B cell (primary cell): ENCODE measurements around the gene PRKCB. TPM values are rescaled to one million over a fixed set of nuclear protein-coding genes. Genes with fewer than 3 reads are reported as not detected.
A peak's percentile ranks its signal among the peaks of the same experiment; 100 is the strongest.

Source experiments
- ATAC-seq: fragments of 200-7000 bp; cut with Tn5 transposase; one replicate; pipeline ENCODE4 v1.10.0; 2021; ENCODE audit warnings: low read depth, mild to moderate bottlenecking, moderate number of reproducible peaks, moderate library complexity
- CTCF ChIA-PET: fragments of 350-600 bp; sonication (Branson Sonifier 250); formaldehyde crosslinking; loops from one replicate; lab custom pipeline; 2021; ENCODE audit warnings: antibody characterized with exemption, inconsistent platforms; lab: Charles Lee
- POLR2A ChIA-PET: fragments of 350-600 bp; sonication (Branson Sonifier 250); formaldehyde crosslinking; loops from one replicate; lab custom pipeline; 2021; ENCODE audit warnings: antibody characterized with exemption; lab: Charles Lee
- DNase-seq: peaks from one replicate; pipeline ENCODE4 v3.0.0; 2013
- H2AFZ ChIP-seq: 2 replicates; pipeline ENCODE4 v1.6.1; 2012; ENCODE audit warnings: mild to moderate bottlenecking, low read depth, low read length; ENCODE audit not compliant: insufficient read depth, poor library complexity, severe bottlenecking
- H3K27ac ChIP-seq, 2 donors: 1 replicate in 1 of 2; 2 replicates in 1 of 2; pipeline ENCODE4 v1.5.1; 2012 to 2013; ENCODE audit warnings: low read length in 2 of 2, mild to moderate bottlenecking in 2 of 2, moderate library complexity in 1 of 2
- H3K27me3 ChIP-seq, 4 experiments: fragments of 200-600 bp in 1 of 4; sonication (generic) in 1 of 4; replicated peaks in 1 of 4; 1 replicate in 2 of 4; 2 replicates in 2 of 4; pipeline versions ENCODE4 v1.6.1 to v1.7.0; 2013 to 2016; ENCODE audit warnings: low read length in 3 of 4, mild to moderate bottlenecking in 2 of 4, mixed read lengths in 1 of 4, moderate library complexity in 1 of 4; ENCODE audit not compliant: insufficient read depth in 4 of 4, control insufficient read depth in 3 of 4; ENCODE audit errors: control extremely low read depth in 1 of 4
- H3K36me3 ChIP-seq, 2 experiments: replicated peaks in 1 of 2; 1 replicate in 1 of 2; 2 replicates in 1 of 2; pipeline versions ENCODE4 v1.6.1 to v1.7.1; 2013; ENCODE audit warnings: low read length in 1 of 2; ENCODE audit not compliant: insufficient read depth in 2 of 2, control insufficient read depth in 1 of 2; ENCODE audit errors: control extremely low read depth in 1 of 2, extremely low read depth in 1 of 2
- H3K4me1 ChIP-seq, 2 donors: fragments of 200-600 bp in 1 of 2; sonication (generic) in 1 of 2; 1 replicate in 1 of 2; 2 replicates in 1 of 2; pipeline versions ENCODE4 v1.5.1 to v1.6.1; 2013 to 2017; ENCODE audit warnings: low read length in 2 of 2; ENCODE audit not compliant: control insufficient read depth in 2 of 2, insufficient read depth in 2 of 2
- H3K4me2 ChIP-seq: replicated peaks from 2 replicates; pipeline ENCODE3; 2012; ENCODE audit warnings: mild to moderate bottlenecking, low read depth, low read length; ENCODE audit not compliant: poor library complexity, severe bottlenecking
- H3K4me3 ChIP-seq, 5 experiments: fragments of 200-600 bp in 1 of 5; sonication (generic) in 1 of 5; 1 replicate in 3 of 5; 2 replicates in 2 of 5; pipeline versions ENCODE4 v1.5.1 to v1.7.0; 2011 to 2016; ENCODE audit warnings: low read length in 4 of 5, mild to moderate bottlenecking in 4 of 5, low read depth in 2 of 5, control low read depth in 1 of 5, moderate library complexity in 1 of 5; ENCODE audit not compliant: insufficient read depth in 1 of 5; ENCODE audit errors: control extremely low read depth in 1 of 5, extremely low read depth in 1 of 5
- H3K79me2 ChIP-seq: fragments of 200-600 bp; sonication (generic); one replicate; pipeline ENCODE4 v1.6.0; 2016; ENCODE audit warnings: low read length; ENCODE audit not compliant: control insufficient read depth, insufficient read depth
- H3K9ac ChIP-seq: fragments of 200-600 bp; sonication (generic); 2 replicates; pipeline ENCODE4 v1.6.1; 2017; ENCODE audit warnings: mild to moderate bottlenecking, low read length, moderate library complexity
- H3K9me3 ChIP-seq, 3 donors: one replicate each; pipeline versions ENCODE4 v1.6.1 to v1.7.1; 2013; ENCODE audit warnings: low read length in 2 of 3; ENCODE audit not compliant: control insufficient read depth in 2 of 3, insufficient read depth in 1 of 3; ENCODE audit errors: control extremely low read depth in 1 of 3
- H4K20me1 ChIP-seq: 2 replicates; pipeline ENCODE4 v1.6.0; 2012; ENCODE audit warnings: mild to moderate bottlenecking, low read length; ENCODE audit not compliant: insufficient read depth, control insufficient read depth, poor library complexity, severe bottlenecking
- H3K27ac Mint-ChIP-seq: one replicate; pipeline ENCODE4 v1.8.0; 2021; ENCODE audit warnings: mixed read lengths
- H3K27me3 Mint-ChIP-seq: one replicate; pipeline ENCODE4 v1.8.0; 2021; ENCODE audit warnings: mixed read lengths
- H3K4me1 Mint-ChIP-seq: one replicate; pipeline ENCODE4 v1.8.0; 2021; ENCODE audit warnings: mixed read lengths
- H3K4me3 Mint-ChIP-seq: one replicate; pipeline ENCODE4 v1.8.0; 2021; ENCODE audit warnings: mixed read lengths
- H3K9me3 Mint-ChIP-seq: one replicate; pipeline ENCODE4 v1.8.0; 2022; ENCODE audit warnings: mixed read lengths; ENCODE audit not compliant: insufficient read depth
- CTCF ChIP-seq: fragments of 200-600 bp; IDR thresholded peaks from one replicate; pipeline ENCODE4 v1.8.0; 2022; ENCODE audit warnings: antibody characterized with exemption, mild to moderate bottlenecking
- EZH2 ChIP-seq: IDR thresholded peaks from 2 replicates; pipeline ENCODE4 v1.6.1; 2012; ENCODE audit warnings: borderline replicate concordance, low read depth, mild to moderate bottlenecking, moderate library complexity, low read length; ENCODE audit not compliant: insufficient read depth, poor library complexity, severe bottlenecking
- whole genome bisulfite sequencing: methylation state at CpG from one replicate; pipeline ENCODE4 v1.1.5; 2013; ENCODE audit warnings: missing lambda C conversion rate; ENCODE audit not compliant: insufficient coverage; 5-methylcytosine and 5-hydroxymethylcytosine counted together
- intact Hi-C: fragments of 100-400 bp; cut with micrococcal nuclease; formaldehyde crosslinking; loops from one replicate; pipeline ENCODE4 v1.10.0; 2022
- polyA plus RNA-seq: library from polyadenylated mRNA; depleted of rRNA; stranded (reverse); fragments of >200 nt; gene quantifications from 2 replicates; pipeline ENCODE4 v1.2.3, GENCODE V29; 2012
- total RNA-seq, 2 donors: library from RNA; stranded (reverse); fragments of 120-200 nt in 1 of 2; gene quantifications; 1 replicate in 1 of 2; 2 replicates in 1 of 2; pipeline versions ENCODE4 v1.2.3 to v1.2.4, GENCODE V29; 2013 to 2022

Gene PRKCB
- total and polyA plus RNA-seq, 2 donors (not counting 1 experiment from before 2014, with no cell fraction given) = 106 to 373 TPM

DNA sequence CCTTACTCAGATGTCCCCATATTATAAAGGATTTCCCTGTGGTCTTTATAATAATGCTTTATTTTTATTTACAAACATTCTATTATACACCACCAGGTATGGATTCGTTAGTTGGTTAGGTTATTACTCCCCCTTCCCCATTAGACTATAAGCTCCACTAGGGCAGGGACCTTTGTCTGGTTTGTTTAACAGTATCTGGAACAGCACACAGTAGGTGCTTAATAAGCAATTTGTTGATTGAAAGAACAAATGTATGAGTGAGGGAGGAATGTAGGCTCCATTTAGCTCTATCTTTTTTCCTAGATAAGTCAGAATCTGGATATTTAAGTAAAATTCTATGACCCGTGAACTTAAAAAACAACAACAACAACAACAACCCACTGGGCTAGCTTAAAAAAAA lies 2.3 kb upstream of the PRKCB start:
- no peaks in the 10 kb centered on the region for H3K27me3 ChIP-seq
- TF ChIP-seq CTCF = no peak
- no peak for TF ChIP-seq EZH2
- Mint-ChIP-seq H3K4me3 (no peak overlapping the region), H3K27ac (no peak overlapping the region), H3K4me1 (peaks cover 28% of the 10 kb centered on the region), H3K9me3 (peaks cover 3% of the 10 kb centered on the region), H3K27me3 (no peaks in the 10 kb centered on the region)
- H2AFZ ChIP-seq = no peak overlapping the region
- H3K4me2 ChIP-seq = no peak overlapping the region
- H3K79me2 ChIP-seq = peaks cover 28% of the 10 kb centered on the region
- ChIA-PET CTCF (interaction anchor here (1.2 to 2.5 kb wide), 4 partner anchors 25 to 177 kb away, joined by 4 to 6 read pairs (median 6); no protein-coding TSS in a partner anchor), POLR2A (interaction anchor here (0.6 kb wide), 1 partner anchor 239 kb away, joined by 3 read pairs; no protein-coding TSS in a partner anchor)
- 100% methylated on average over 1 of the region's 2 CpGs for WGBS
- no peak overlapping the region for H3K9ac ChIP-seq
- H3K4me3 ChIP-seq = no peak overlapping the region
- H3K27ac ChIP-seq = no peak overlapping the region
- ATAC-seq = no peak
- H3K36me3 ChIP-seq = no peaks in the 10 kb centered on the region
- peaks cover 25% of the 10 kb centered on the region for H4K20me1 ChIP-seq
- no peak for DNase-seq
- intact Hi-C loops = no loop called here
- peaks cover 14 to 17% of the 10 kb centered on the region in 2 donors for H3K4me1 ChIP-seq
- peaks cover 3 to 10% (median 5%) of the 10 kb centered on the region in 3 donors for H3K9me3 ChIP-seq

GRCh38 chr16:23833960-23834685 lies 1.7 kb upstream of the PRKCB start:
- ATAC-seq (no peak), DNase-seq (no peak)
- Mint-ChIP-seq H3K9me3 (peaks cover 3% of the 10 kb centered on the region), H3K4me3 (peak overlapping the region; percentile 39), H3K27me3 (no peaks in the 10 kb centered on the region), H3K27ac (no peak overlapping the region), H3K4me1 (peaks cover 34% of the 10 kb centered on the region)
- no peak overlapping the region for H3K27ac ChIP-seq
- peaks cover 35% of the 10 kb centered on the region for H3K79me2 ChIP-seq
- H4K20me1 ChIP-seq = peaks cover 31% of the 10 kb centered on the region
- WGBS = 100% methylated on average over 1 of the region's 7 CpGs
- POLR2A ChIA-PET = interaction anchor here (0.6 kb wide), 2 partner anchors 31 to 238 kb away, joined by 3 read pairs; no protein-coding TSS in a partner anchor
- peaks cover 20 to 23% of the 10 kb centered on the region in 2 donors for H3K4me1 ChIP-seq
- intact Hi-C loops = no loop called here
- no peaks in the 10 kb centered on the region for H3K27me3 ChIP-seq
- H3K4me2 ChIP-seq = no peak overlapping the region
- TF ChIP-seq CTCF (no peak), EZH2 (no peak)
- CTCF ChIA-PET = interaction anchor here (1.0 to 2.5 kb wide), 7 partner anchors 25 to 202 kb away, joined by 3 to 6 read pairs (median 4); no protein-coding TSS in a partner anchor
- H3K36me3 ChIP-seq = no peaks in the 10 kb centered on the region
- H3K9ac ChIP-seq = no peak overlapping the region
- H3K9me3 ChIP-seq = peaks cover 3 to 9% (median 4%) of the 10 kb centered on the region in 3 donors
- H2AFZ ChIP-seq = no peak overlapping the region
- no peak overlapping the region for H3K4me3 ChIP-seq
